Adrenal gland (tissue), 12 donors: ENCODE data around the gene SH3RF1. TPM values are rescaled to one million over a fixed set of nuclear protein-coding genes. Genes with fewer than 3 reads are reported as not detected.
A peak's percentile ranks its signal among the peaks of the same experiment; 100 is the strongest.

Experiments
- DNase-seq, 7 donors: peaks; one replicate each; pipeline ENCODE4 v3.0.0-alpha.2; 2019 to 2020
- H3K27ac ChIP-seq, 5 donors: fragments of 200-600 bp; sonication (generic) in 4 of 5; 1 replicate in 3 of 5; 2 replicates in 2 of 5; pipeline versions ENCODE4 v1.5.1 to v1.8.0; 2016 to 2020; ENCODE audit warnings: mild to moderate bottlenecking in 1 of 5
- H3K27me3 ChIP-seq: fragments of 200-600 bp; 2 replicates; pipeline ENCODE4 v1.8.0; 2021
- H3K36me3 ChIP-seq, 2 donors: fragments of 200-600 bp; replicated peaks in 1 of 2; 1 replicate in 1 of 2; 2 replicates in 1 of 2; pipeline versions ENCODE4 v1.5.1 to v1.8.0; 2018 to 2022
- H3K4me1 ChIP-seq, 2 donors: fragments of 200-600 bp; replicated peaks in 1 of 2; 1 replicate in 1 of 2; 2 replicates in 1 of 2; pipeline versions ENCODE4 v1.5.1 to v1.8.0; 2018 to 2021
- H3K4me3 ChIP-seq, 4 donors: fragments of 200-600 bp; sonication (generic) in 3 of 4; one replicate each; pipeline ENCODE4 v1.5.1; 2016 to 2018
- H3K9me3 ChIP-seq, 3 donors: fragments of 200-600 bp; sonication (generic) in 1 of 3; replicated peaks in 1 of 3; 1 replicate in 2 of 3; 2 replicates in 1 of 3; pipeline versions ENCODE4 v1.5.1 to v1.8.0; 2016 to 2021
- POLR2A ChIP-seq, 2 donors: fragments of 450-650 bp; IDR thresholded peaks; one replicate each; pipeline ENCODE4 v1.6.1; 2017; ENCODE audit warnings: antibody characterized with exemption in 2 of 2, mild to moderate bottlenecking in 2 of 2, moderate library complexity in 1 of 2
- WGBS, 4 donors: extraction: QIAGEN DNeasy Blood & Tissue Kit in 2 of 4; methylation state at CpG; one replicate each; pipeline versions ENCODE4 v1.1.5 to v1.1.7; 2013 to 2017; 5-methylcytosine and 5-hydroxymethylcytosine counted together
- intact Hi-C, 2 donors: fragments of 100-400 bp; cut with DNase I; formaldehyde crosslinking; loops; one replicate each; pipeline versions ENCODE4 v1.14.1 to v1.15.0; 2022 to 2023
- polyA plus RNA-seq, 3 donors: library from polyadenylated mRNA; stranded (reverse); fragments of 200-250 nt in 2 of 3; fragments of 350-450 nt in 1 of 3; fragmentation: Illumina TruSeq in 1 of 3; extraction: RNeasy Lipid Tissue Mini Kit (QIAGEN cat#74804) in 1 of 3; gene quantifications; one replicate each; pipeline ENCODE4 v1.2.3, GENCODE V29; 2013 to 2014
- total RNA-seq, 9 donors: library from RNA; depleted of rRNA in 4 of 9; stranded (reverse); fragments of >200 nt in 4 of 9; fragments of 120-200 nt in 1 of 9; fragmentation: NEBNext Ultra II Directional in 1 of 9; extraction: Animal tissue kit (Norgen Biotek cat#: 25700) in 1 of 9; gene quantifications; one replicate each; pipeline versions ENCODE4 v1.1.0 to v1.2.4, GENCODE V29; 2013 to 2023
- TF ChIP-seq, protein P1 (sequence below), 6 experiments: fragments of 450-650 bp in 4 of 6; fragments of 200-600 bp in 2 of 6; sonication (generic) in 1 of 6; IDR thresholded peaks; 1 replicate in 5 of 6; 2 replicates in 1 of 6; pipeline versions ENCODE4 v1.5.1 to v1.8.0; 2016 to 2021; ENCODE audit warnings: antibody characterized with exemption in 6 of 6, mild to moderate bottlenecking in 2 of 6, moderate library complexity in 1 of 6
- donor health status: healthy with polysubstance abuse.
- donor health status: Bipolar disorder and iron deficiency.
- donor health status: DM: yes; HTN: yes; CAD: no.
- donor health status: DM: no; HTN: no; CAD: no.
- donor health status: DM: no; HTN: no; CAD: no.
- donor health status: DM: yes; HTN: yes; CAD: no.

SH3RF1 gene
- total and polyA plus RNA-seq, 12 donors: 1.8 to 19.3 (median 8.6) TPM

- no peak for TF ChIP-seq POLR2A (IDR thresholded peaks at IDR 0.05)
- TF ChIP-seq, protein P1, sequence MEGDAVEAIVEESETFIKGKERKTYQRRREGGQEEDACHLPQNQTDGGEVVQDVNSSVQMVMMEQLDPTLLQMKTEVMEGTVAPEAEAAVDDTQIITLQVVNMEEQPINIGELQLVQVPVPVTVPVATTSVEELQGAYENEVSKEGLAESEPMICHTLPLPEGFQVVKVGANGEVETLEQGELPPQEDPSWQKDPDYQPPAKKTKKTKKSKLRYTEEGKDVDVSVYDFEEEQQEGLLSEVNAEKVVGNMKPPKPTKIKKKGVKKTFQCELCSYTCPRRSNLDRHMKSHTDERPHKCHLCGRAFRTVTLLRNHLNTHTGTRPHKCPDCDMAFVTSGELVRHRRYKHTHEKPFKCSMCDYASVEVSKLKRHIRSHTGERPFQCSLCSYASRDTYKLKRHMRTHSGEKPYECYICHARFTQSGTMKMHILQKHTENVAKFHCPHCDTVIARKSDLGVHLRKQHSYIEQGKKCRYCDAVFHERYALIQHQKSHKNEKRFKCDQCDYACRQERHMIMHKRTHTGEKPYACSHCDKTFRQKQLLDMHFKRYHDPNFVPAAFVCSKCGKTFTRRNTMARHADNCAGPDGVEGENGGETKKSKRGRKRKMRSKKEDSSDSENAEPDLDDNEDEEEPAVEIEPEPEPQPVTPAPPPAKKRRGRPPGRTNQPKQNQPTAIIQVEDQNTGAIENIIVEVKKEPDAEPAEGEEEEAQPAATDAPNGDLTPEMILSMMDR (IDR thresholded peaks at IDR 0.05): no peak
- intact Hi-C loops: no loop called here
- H3K4me3 ChIP-seq: no peak overlapping the region
- no peaks in the 10 kb centered on the region for H3K36me3 ChIP-seq
- H3K9me3 ChIP-seq: no peaks in the 10 kb centered on the region
- no peak for DNase-seq
- WGBS, 4 donors: 93 to 96% (median 95%) methylated on average over 5 of the region's 5 CpGs
- H3K27ac ChIP-seq: no peak overlapping the region
- H3K4me1 ChIP-seq: peaks cover 0 to 4% of the 10 kb centered on the region in 2 donors
- H3K27me3 ChIP-seq: no peaks in the 10 kb centered on the region
Measured at GRCh38 chr4:169089004-169089403, 181.8 kb downstream of the SH3RF1 start.

DNA sequence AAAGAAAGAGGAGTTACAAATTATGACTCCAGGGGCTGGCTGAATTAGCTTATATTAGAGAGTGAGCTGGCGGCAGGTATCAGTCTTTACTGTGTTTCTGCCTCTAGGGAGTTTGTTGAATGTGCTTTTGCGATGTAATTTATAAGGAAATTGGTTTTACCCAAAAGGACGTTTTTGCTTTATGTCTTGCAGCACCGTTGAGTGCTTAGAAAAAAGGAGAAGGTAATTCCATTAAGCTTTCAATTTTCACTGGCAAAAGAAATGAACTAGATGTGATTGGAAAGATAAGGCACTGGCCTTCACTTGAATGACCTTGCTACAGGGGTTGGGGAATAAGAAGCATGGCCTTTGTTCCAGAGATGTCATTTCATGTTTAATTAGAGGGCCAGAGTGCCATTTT lies 185.8 kb downstream of the SH3RF1 start:
- Histone ChIP-seq H3K9me3 (no peaks in the 10 kb centered on the region), H3K4me1 (peaks cover 10 to 15% of the 10 kb centered on the region in 2 donors), H3K4me3 (no peak overlapping the region), H3K27ac (no peak overlapping the region), H3K36me3 (no peaks in the 10 kb centered on the region), H3K27me3 (no peaks in the 10 kb centered on the region)
- WGBS, 4 donors: 51 to 62% (median 57%) methylated on average over 4 of the region's 4 CpGs
- no peak for DNase-seq
- intact Hi-C loops: no loop called here
- no peak for TF ChIP-seq POLR2A (IDR thresholded peaks at IDR 0.05)
- TF ChIP-seq, protein P1 (IDR thresholded peaks at IDR 0.05): no peak

DNA sequence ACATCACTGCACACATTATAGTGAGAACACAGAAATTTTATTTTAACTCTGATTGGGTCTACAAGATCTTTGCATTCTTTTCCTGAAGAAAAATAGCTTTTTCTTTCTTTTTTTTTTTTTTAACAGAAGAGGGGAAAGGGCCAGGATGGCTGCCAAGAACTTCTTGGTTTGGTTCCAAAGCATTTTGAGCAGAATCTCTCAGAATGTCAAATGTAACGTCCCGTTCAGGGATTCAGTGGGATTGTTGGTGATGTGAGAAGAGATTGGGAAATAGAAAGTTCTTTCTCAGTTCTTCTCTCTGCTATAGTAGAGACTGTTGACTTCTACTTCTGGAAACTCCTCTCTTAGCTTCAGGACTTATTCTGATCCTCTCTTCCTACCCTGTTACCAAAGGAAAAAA lies 189.8 kb downstream of the SH3RF1 start:
- H3K9me3 ChIP-seq: no peaks in the 10 kb centered on the region
- 0 to 9% (median 6%) methylated on average over 2 of the region's 2 CpGs for WGBS, 4 donors
- DNase-seq: peak; percentile 41 to 67 (median 43)
- H3K4me3 ChIP-seq: no peak overlapping the region
- peaks cover 10 to 21% of the 10 kb centered on the region in 2 donors for H3K4me1 ChIP-seq
- intact Hi-C loops: no loop called here
- peak overlapping the region in 1 of 5 donors; percentile 48 for H3K27ac ChIP-seq
- no peaks in the 10 kb centered on the region for H3K27me3 ChIP-seq
- TF ChIP-seq, protein P1 (IDR thresholded peaks at IDR 0.05): no peak
- no peak for TF ChIP-seq POLR2A (IDR thresholded peaks at IDR 0.05)
- no peaks in the 10 kb centered on the region for H3K36me3 ChIP-seq

DNA sequence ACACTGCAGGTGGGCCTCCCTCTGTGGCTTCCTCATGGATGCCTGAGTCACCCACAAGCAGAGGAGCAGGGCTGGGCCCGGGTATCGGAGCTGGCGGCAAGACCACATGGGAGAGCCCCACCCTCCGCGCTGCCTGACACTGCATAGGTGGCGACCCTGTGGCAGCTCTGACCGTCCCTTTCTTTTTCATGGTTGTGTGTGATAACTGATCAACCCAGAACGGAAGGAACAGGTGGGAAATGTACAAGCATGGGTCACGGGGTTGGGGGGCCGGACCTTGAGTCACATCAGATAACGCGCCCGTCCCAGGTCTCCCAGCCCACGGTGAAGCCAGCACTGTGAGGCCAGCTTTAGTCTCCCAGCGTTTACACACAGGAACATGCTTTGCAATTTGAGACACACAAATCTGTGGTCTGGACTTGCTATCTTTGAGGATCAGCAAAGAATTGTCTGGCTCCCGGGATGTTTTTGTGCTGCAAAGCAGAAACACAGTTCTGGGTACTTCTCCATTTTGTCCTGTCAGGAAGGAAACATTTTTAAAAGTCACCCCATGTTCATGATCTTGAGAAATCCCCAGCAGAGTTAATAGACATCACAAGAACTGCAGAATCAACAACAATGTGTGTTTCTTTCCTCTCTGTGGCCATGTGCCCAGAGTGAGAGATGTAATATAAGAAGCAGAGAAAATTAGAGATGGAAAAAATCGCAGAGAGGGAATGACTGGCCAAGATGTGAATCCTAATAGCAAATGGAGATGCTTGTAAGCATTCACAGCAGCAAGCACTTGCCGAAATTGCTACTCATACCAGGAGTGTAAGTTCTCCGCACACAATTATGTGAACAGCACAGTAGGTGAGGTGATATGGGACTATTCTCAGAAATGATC lies 190.6 kb downstream of the SH3RF1 start:
- H3K27ac ChIP-seq: peak overlapping the region; percentile 6 to 73 (median 46)
- peak; percentile 22 to 66 (median 44) for DNase-seq
- no peaks in the 10 kb centered on the region for H3K27me3 ChIP-seq
- peaks cover 10 to 21% of the 10 kb centered on the region in 2 donors for H3K4me1 ChIP-seq
- no peaks in the 10 kb centered on the region for H3K9me3 ChIP-seq
- H3K4me3 ChIP-seq: peak overlapping the region in 1 of 4 donors; percentile 33
- intact Hi-C loops: no loop called here
- TF ChIP-seq POLR2A (IDR thresholded peaks at IDR 0.05): no peak
- TF ChIP-seq, protein P1 (IDR thresholded peaks at IDR 0.05): no peak
- no peaks in the 10 kb centered on the region for H3K36me3 ChIP-seq
- 18 to 64% (median 36%) methylated on average over 12 to 19 of the region's 19 CpGs for WGBS, 4 donors
